Activated T-cell treated with anti-CD3 and anti-CD28 coated beads for 48 hours (primary cell): ENCODE results near the gene WNT3.

Experiments used
- DNase-seq: peaks from one replicate; pipeline ENCODE4 v3.0.0-alpha.2; 2020; ENCODE audit warnings: low read depth

WNT3 gene

GRCh38 chr17:46730679-46731078, 87.8 kb downstream of the WNT3 start:
- no peak for DNase-seq

GRCh38 chr17:46730026-46730425, 88.5 kb downstream of the WNT3 start:
- DNase-seq: no peak

DNA sequence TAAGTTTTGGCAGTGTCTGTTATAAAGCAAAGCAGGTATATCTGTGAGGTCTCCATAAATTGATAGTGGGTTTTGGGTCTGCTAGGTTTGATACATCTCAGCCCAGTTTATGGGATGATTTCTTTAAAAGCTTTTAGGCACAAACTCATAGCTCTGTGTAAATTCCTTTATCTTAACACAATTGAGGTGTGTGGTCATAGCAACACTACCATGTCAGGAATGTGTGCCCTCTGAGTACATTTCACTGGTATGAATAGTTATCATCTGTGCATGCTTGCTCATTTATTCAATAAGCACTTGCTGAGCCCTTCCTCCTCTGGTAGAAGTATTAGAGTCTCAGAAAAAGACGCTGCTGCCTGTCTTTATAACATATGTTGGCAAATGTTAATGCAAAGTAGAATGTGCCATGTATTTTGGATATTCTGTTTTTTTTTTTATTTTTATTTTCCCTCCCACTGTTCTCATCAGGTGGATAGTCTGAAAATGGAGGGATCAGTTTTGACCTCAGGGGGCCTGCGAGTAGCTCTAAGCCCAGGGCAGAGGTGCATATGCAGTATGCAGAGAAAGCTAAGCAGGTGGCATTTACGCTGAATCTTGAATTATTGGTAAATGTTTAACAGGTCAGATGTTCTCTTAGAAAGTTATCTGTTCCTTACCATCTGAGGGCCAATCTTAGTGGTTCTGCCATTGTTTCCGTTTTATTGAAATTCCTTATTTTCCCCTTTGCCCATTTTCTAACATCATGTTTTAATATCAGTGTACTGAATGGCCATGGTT, 90.7 kb downstream of the WNT3 start:
- DNase-seq: no peak

DNA sequence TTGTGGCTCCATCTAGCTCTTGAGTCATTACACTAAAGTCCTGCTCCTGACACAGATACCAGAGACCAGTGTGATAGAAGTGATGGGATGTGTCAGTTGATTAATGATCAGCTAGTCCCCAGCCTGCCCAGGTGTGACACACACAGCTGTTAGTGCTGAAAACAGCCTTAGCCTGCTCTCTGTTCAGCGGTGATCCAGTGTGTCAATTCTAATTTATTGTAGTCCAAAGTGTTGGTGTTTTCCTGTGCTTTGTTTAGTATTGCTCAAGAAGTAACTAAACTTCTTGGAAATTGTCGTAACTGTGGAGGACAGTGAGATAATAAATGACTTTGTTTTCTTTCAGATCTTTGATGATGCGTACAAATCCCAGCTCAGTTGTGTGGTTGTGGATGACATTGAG, 92.3 kb downstream of the WNT3 start:
- DNase-seq: no peak

- no peak for DNase-seq
Measured at GRCh38 chr17:46722662-46723285, 95.7 kb downstream of the WNT3 start.

DNA sequence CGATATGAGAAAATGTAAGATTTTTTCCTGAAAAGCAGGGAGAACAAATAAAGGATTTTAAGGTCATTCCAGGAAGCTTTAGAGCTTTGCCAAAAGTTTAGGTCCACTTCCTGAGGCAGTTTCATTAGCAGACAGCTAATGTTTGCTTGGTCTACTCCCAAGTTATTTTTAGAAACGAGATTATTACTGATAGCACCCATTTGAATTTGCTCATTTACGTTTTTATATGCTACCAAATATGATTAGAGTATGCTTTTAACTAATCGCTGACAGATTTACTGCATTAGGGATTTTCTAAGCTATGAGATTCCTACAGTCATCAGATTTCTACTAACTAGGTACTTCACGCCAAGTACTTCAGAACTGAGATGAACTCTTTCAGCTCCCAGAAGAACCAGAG, 98.1 kb downstream of the WNT3 start:
- DNase-seq: no peak

GRCh38 chr17:46719891-46720290, 98.6 kb downstream of the WNT3 start:
- no peak for DNase-seq

DNA sequence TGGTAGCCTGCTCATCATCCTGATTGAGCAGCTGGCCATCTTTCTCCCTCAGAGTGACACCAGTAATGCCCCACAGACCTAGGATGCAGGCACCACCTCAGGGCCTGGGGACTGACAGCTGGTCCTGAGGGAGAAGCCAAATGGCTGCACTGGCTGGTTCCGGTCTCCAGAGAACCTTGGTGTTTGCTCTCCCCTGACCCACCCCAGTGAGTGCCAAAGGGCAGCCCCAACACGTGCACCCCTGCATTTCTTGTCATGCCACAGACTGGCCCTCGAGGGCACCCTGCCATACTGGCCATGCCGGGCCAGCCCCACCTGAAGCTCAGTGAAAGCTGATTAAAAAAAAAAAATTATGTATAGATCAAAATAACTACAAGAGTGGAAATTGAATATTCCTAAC, 100.5 kb downstream of the WNT3 start:
- no peak for DNase-seq
